ENCODE data around the gene ANKRD33B. TPM values are rescaled to one million over a fixed set of nuclear protein-coding genes. Genes with fewer than 3 reads are reported as not detected.

ANKRD33B gene
- total and polyA plus RNA-seq, 2 of the 8 experiments (the other 6 are each of a cell fraction or from before 2014, with no cell fraction given) = 6.9 to 20.6 TPM

GRCh38 chr5:10691826-10692785, 128.2 kb downstream of the ANKRD33B start:
- ChIA-PET CTCF (ENCODE audit: partially characterized antibody) (interaction anchor here (0.5 to 9.6 kb wide), 11 partner anchors 8 to 404 kb away, joined by 3 to 132 read pairs (median 3); no protein-coding TSS in a partner anchor), POLR2A (ENCODE audit: partially characterized antibody) (interaction anchor here (0.9 kb wide), 1 partner anchor 106 kb away, joined by 3 read pairs; no protein-coding TSS in a partner anchor)
- H3K79me2 ChIP-seq (ENCODE audit: control insufficient read depth in 1 of 2, insufficient read depth in 2 of 2, low read length in 2 of 2) = no peaks in the 10 kb centered on the region
- no peak overlapping the region for H2BK120ac ChIP-seq (replicated peaks; ENCODE audit: low read depth, low read length)
- H3K27me3 ChIP-seq (replicated peaks in 1 of 4; ENCODE audit: control insufficient read depth in 3 of 4, extremely low read depth in 1 of 4, insufficient read depth in 3 of 4, low read length in 3 of 4) = no peaks in the 10 kb centered on the region
- H2BK5ac ChIP-seq (ENCODE audit: low read depth, low read length) = no peak overlapping the region
- no peak overlapping the region for H2BK15ac ChIP-seq (ENCODE audit: low read length)
- H4K8ac ChIP-seq (ENCODE audit: extremely low read depth, insufficient read depth, low read length) = no peak overlapping the region
- FAIRE-seq = no peak
- H3K56ac ChIP-seq (replicated peaks; ENCODE audit: insufficient read length, low read depth, low read length) = no peak overlapping the region
- no peak overlapping the region for H4K91ac ChIP-seq (replicated peaks; ENCODE audit: insufficient read length, low read length)
- no peaks in the 10 kb centered on the region; the same call in 1 of the 2 replicates for H3K79me1 ChIP-seq (ENCODE audit: low read depth, low read length)
- H4K5ac ChIP-seq (ENCODE audit: insufficient read length, low read depth, low read length) = no peak overlapping the region
- DNase-seq (ENCODE audit: low read depth in 1 of 2, low spot score in 2 of 2) = no peak
- no peaks in the 10 kb centered on the region for H3K23me2 ChIP-seq (ENCODE audit: low read depth, low read length)
- no peak overlapping the region for H2BK12ac ChIP-seq (ENCODE audit: low read depth, low read length)
- H3K4me2 ChIP-seq (ENCODE audit: insufficient read depth in 1 of 2, low read depth in 2 of 2, low read length in 2 of 2) = no peak overlapping the region
- WGBS, 2 experiments (ENCODE audit: extremely low coverage in 1 of 2, insufficient coverage in 1 of 2, insufficient read length in 1 of 2, insufficient replicate concordance in 2 of 2, low coverage in 1 of 2, low lambda C conversion rate in 2 of 2, missing lambda C conversion rate in 1 of 2) = 92% methylated on average over 16 of the region's 16 CpGs; no CpG with 5 or more reads in 1 of the 2 experiments
- H3K27ac ChIP-seq (ENCODE audit: low read depth, low read length) = no peak overlapping the region
- H2AFZ ChIP-seq (ENCODE audit: low read length) = no peak overlapping the region
- no peak overlapping the region for H3K23ac ChIP-seq (ENCODE audit: insufficient read length)
- H3K9ac ChIP-seq (replicated peaks in 1 of 4; ENCODE audit: extremely low read depth in 1 of 4, low read depth in 3 of 4, low read length in 3 of 4) = no peak overlapping the region
- no peak overlapping the region for H3K14ac ChIP-seq (ENCODE audit: insufficient read length)
- H3K18ac ChIP-seq (ENCODE audit: extremely low read depth, low read length) = no peak overlapping the region
- no peak overlapping the region for H2AK5ac ChIP-seq (ENCODE audit: low read depth, low read length)
- H3K4ac ChIP-seq (replicated peaks; ENCODE audit: insufficient read length, low read depth, low read length) = no peak overlapping the region
- no peak overlapping the region for H2BK20ac ChIP-seq (ENCODE audit: low read length)
- H4K20me1 ChIP-seq (replicated peaks in 1 of 2; ENCODE audit: control insufficient read depth in 1 of 2, insufficient read depth in 2 of 2, low read length in 2 of 2) = no peaks in the 10 kb centered on the region
- H3K9me3 ChIP-seq (ENCODE audit: insufficient read depth in 2 of 2, low read depth in 1 of 2, low read length in 1 of 2) = no peaks in the 10 kb centered on the region
- H3K36me3 ChIP-seq (ENCODE audit: control insufficient read depth in 2 of 4, insufficient read depth in 4 of 4, low read length in 3 of 4) = no peaks in the 10 kb centered on the region
- H3K4me1 ChIP-seq (replicated peaks in 1 of 4; ENCODE audit: control insufficient read depth in 3 of 4, insufficient read depth in 4 of 4, low read length in 3 of 4) = peaks cover 0 to 5% (median 2%) of the 10 kb centered on the region in 4 experiments; a peak in 4 of 7 replicates
- no peak overlapping the region for H3K4me3 ChIP-seq (ENCODE audit: extremely low read depth in 1 of 4, insufficient read depth in 2 of 4, low read depth in 3 of 4, low read length in 4 of 4)
- TF ChIP-seq CBX8 (IDR thresholded peaks at IDR 0.05; ENCODE audit: borderline replicate concordance, low read depth, low read length) (no peak), KDM4A (IDR thresholded peaks at IDR 0.05; ENCODE audit: low read depth, low read length, severe bottlenecking) (no peak), CEBPB (IDR thresholded peaks at IDR 0.05; ENCODE audit: low read depth, low read length) (no peak), E2F6 (IDR thresholded peaks at IDR 0.05) (no peak), SP1 (IDR thresholded peaks at IDR 0.05; ENCODE audit: low read depth, low read length) (no peak), MAX (IDR thresholded peaks at IDR 0.05) (no peak), CBX5 (IDR thresholded peaks at IDR 0.05; ENCODE audit: low read depth, low read length) (no peak), POLR2AphosphoS5 (IDR thresholded peaks at IDR 0.05; ENCODE audit: low read depth, low read length) (no peak), KDM5A (IDR thresholded peaks at IDR 0.05; ENCODE audit: low read length) (no peak), FOSL1 (IDR thresholded peaks at IDR 0.05; ENCODE audit: insufficient read depth, low read depth, low read length) (no peak), SP4 (IDR thresholded peaks at IDR 0.05; ENCODE audit: low read length) (no peak)
